NCI-H82 treated with DMSO at 0.1 percent for 48 hours (cell line): ENCODE measurements around the gene CALM3.
"Not testable (repeated sequence)": the region's sequence is repeated elsewhere in the genome, so short reads cannot be mapped to it uniquely, and the experiment has no call there.

ENCODE experiments used
- DNase-seq: peaks from one replicate; lab custom pipeline; 2025; ENCODE audit not compliant: unreplicated experiment; lab: John Stamatoyannopoulos, UW

Gene CALM3

GRCh38 chr19:46614114-46614722 is 13.1 kb downstream of the CALM3 start:
- peak; percentile 77 for DNase-seq

GRCh38 chr19:46615966-46616365 is 14.8 kb downstream of the CALM3 start:
- DNase-seq, result no peak

- peak; percentile 60 for DNase-seq
Measured at GRCh38 chr19:46616631-46617322, 15.6 kb downstream of the CALM3 start.

DNA sequence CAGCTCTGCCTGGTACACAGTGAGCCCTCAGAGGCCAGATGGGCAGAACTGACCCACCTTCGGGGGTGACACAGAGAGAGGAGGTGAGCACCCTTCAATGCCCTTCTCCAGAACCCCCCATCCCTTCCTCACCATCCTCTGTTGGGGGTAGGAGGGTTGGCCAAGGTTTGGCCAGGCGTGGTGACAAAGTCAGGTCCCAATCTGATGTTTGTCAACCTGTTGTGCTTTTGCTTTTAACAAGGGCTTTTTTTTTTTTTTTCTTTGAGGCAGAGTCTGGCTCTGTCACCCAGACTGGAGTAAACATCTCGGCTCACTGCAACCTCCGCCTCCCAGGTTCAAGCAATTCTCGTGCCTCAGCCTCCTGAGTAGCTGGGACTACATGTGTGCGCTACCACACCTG is 16.5 kb downstream of the CALM3 start:
- DNase-seq, result no peak

DNA sequence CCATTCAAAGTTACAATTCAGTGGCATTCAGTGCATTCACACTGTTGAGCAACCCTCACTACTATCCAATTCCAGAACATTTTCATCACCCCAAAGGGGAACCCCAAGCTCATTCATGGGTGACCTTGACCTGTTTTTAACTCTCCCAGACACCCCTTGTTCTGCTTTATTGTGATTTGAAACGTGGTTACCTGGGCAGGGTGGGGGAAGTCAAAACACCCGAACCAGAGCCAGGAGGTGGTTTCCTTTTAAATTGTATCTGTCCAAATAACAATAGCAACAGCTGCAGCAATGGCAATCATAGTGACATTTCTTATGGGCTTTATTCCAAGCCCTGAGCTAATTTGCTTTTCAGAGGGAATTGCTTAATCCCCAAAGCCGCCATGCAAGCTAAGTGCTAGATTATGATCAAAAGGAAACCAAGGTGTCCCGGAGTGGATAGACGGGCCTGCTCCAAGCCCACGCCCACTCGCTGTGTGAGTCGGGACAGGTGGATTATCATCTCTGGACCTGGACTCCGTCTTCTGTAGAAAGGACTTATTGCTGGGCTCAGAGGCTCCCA is 17.6 kb downstream of the CALM3 start:
- DNase-seq, result peak; percentile 91

GRCh38 chr19:46620267-46620666 is 19.1 kb downstream of the CALM3 start:
- no peak for DNase-seq

GRCh38 chr19:46620716-46621115 is 19.6 kb downstream of the CALM3 start:
- DNase-seq, result no peak

DNA sequence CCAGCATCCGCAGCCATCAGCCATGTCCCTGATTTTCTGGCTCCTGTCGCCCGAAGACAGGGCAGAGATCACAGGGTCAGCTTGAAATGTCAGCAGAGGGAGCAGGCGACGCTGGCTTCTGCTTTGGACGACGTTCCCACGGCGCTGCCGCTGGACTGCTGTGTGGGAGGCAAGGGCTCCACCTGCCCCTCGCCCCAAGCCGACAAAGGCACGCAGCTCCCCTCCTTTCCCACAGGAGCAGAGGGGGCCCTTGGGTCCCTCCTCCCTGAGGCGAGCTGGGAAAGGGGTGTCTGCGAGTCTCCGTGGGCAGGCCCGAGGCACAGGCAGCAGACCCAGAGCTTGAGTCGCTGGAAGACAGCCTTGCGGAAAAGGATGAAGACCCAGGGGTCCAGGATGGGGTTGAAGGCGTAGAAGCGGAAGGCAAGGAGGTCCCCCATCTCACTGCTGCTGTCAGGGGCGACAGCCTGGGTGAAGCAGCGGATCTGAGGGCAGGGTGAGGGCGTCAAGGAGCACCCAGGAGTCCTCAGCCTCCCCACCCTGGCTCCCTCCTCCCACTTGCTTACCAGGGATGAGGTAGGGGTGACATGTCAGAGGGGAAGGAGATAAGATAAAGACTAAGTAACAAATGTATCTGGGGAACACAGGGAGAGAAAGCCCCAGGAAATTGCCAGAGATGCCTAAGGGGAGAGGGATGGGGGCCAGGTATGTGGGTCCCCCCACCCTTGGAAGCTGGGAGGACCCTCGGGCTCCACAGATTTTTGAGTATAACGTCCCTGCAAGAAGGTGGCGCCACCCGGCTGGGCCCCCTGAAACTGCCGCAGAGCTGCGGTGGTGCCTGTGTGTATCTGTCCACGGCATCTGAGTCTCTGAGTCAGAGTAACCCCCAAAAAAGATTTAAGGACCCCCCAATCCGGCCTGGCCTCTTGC is 20.3 kb downstream of the CALM3 start:
- DNase-seq, result no peak

- DNase-seq, result no peak
Measured at GRCh38 chr19:46622118-46622446, 21.0 kb downstream of the CALM3 start.

GRCh38 chr19:46623915-46624502 is 22.9 kb downstream of the CALM3 start:
- DNase-seq, result no peak

DNA sequence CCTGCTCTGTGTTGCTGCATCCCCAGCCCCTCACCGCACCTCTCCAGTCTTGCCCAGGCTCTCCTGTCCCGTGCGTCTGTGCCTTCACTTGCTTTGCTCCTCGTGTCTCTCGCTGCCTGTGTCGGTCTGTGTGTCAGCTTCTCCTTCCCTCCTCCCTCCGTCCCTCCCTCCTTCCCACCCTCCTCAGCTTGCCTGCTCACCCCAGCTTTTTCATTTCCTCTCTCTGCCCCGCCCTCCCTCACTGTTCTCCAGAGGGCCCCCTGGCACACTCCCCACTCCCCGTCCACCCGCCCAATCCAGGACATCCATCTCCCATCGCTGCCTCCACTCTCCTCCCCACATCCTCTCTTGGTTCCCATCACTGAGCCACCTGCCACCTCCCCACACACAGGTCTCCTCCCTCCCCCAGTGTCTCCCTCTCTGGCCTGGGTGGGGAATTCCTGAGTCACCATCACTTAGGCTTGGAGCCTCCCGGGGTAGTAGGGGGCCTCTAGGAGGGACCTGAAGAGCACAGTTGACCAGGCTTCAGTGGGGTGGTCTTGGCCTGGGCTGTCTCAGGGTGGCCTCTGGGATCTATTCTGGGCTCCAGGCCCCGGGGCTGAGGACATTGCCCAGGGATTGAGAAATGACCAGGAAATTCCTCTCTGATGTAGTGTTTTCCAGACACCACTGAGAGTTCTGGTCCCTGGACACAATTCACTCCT is 24.0 kb downstream of the CALM3 start, which contains the start of gene PTGIR:
Gene PTGIR, minus strand, starts transcription at position 132 of the 704 bp plus-strand sequence. CDS start 864 bp downstream, outside the sequence.
- no peak for DNase-seq

DNA sequence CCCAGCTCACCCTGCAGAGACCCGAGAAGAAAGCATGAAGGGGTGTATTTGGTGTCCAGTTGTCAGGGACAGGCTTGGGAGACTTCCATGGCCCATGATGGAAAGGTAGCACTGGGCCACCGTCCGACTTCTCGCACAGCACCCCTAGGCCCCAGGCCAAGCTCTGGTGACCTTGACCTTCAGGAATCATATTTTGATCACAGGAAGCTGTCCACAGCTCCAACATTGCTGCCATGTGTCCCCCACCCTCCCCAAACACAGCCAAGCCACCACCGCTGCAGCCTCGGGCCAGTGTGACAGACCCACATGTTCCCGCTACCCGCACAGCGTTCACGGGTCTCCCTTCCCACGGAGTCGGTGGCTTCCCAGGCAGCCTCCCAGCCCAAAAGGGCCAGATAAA is 24.6 kb downstream of the CALM3 start:
- no peak for DNase-seq

GRCh38 chr19:46626446-46626845 is 25.3 kb downstream of the CALM3 start:
- DNase-seq, result no peak

- not testable (repeated sequence) for DNase-seq
Measured at GRCh38 chr19:46628970-46629369, 27.8 kb downstream of the CALM3 start.

DNA sequence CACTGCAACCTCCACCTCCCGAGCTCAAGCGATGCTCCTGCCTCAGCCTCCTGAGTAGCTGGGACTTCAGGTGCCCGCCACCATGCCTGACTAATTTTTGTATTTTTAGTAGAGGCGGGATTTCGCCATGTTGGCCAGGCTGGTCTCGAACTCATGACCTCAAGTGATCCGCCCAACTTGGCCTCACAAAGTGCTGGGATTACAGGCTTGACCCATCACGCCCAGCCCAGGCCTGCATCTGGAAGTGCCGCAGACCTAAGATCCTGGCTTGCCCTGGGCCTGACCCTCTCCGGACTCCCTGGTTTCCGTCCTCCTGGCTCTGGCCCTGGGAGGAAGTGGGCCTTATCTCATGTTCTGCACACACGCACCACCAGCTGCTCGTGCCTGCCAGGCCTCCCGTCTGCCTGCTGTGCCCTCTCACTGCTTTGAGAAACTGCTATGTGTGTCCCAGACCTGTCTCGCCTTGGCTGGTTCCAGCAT is 28.5 kb downstream of the CALM3 start:
- DNase-seq, result no peak

- DNase-seq, result peak; percentile 88
Measured at GRCh38 chr19:46630586-46631205, 29.6 kb downstream of the CALM3 start.

DNA sequence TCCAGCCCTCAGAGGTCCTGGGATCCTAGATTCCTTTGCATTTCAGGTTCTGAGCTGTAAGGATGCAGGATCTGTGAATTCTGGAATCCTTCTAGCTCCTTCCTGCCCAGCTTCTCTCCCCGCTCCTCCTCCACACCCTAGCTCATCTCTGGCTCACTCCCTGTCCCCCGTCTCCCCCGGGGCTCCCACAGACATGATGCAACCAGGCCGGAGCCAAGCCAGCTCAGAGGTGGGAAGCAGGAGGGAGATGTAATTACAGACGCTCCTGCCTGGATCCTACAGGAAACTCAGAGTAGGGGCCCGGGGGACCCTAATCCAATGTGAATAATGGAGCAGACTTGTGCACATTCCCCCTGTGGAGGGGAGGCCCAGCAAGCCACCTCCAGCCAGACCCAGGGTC is 30.4 kb downstream of the CALM3 start:
- no peak for DNase-seq

DNA sequence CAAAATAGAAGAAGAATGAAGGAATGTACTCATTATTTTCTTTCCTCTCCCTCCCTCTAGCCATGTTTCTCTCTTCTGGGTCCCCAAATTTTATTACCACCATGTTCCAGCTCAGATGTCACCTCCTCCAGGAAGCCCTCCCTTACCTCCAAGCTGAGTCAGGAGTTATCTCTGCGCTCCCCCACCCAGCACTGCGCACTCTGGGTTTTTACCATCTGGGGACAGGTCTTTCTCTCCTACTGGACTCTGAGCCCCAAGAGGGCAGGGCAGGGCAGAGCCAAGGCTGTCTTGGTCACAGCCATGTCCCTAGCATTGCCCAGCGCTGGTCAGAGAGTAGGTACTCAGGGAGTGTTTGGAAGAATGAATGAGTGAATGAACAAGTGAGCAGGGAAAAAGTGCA is 32.0 kb downstream of the CALM3 start:
- DNase-seq, result no peak

- peak; percentile 78 for DNase-seq
Measured at GRCh38 chr19:46634045-46634655, 33.0 kb downstream of the CALM3 start.
